WTC11 (cell line): Measurements from ENCODE around the gene IFNA5. TPM values are rescaled to one million over a fixed set of nuclear protein-coding genes. Genes with fewer than 3 reads are reported as not detected.

ENCODE experiments used
- ATAC-seq: fragments of 200-7000 bp; cut with Tn5 transposase; 2 replicates; pipeline ENCODE4 v1.10.0; 2021; ENCODE audit warnings: mild to moderate bottlenecking, moderate library complexity
- CTCF ChIA-PET: fragments of 300-600 bp; sonication (Branson Sonifier 250); formaldehyde crosslinking; loops from one replicate; lab custom pipeline; 2021; ENCODE audit warnings: antibody characterized with exemption; lab: Charles Lee
- POLR2A ChIA-PET: fragments of 350-600 bp; sonication (Branson Sonifier 250); formaldehyde crosslinking; loops from one replicate; lab custom pipeline; 2021; ENCODE audit warnings: antibody characterized with exemption; lab: Charles Lee
- DNase-seq: peaks from one replicate; pipeline ENCODE4 v3.0.0; 2021; ENCODE audit warnings: low spot score
- H3K27ac Mint-ChIP-seq: 2 replicates; pipeline ENCODE4 v1.8.0; 2021; ENCODE audit warnings: mixed read lengths
- H3K27me3 Mint-ChIP-seq: 2 replicates; pipeline ENCODE4 v1.8.0; 2021; ENCODE audit warnings: low read depth, mild to moderate bottlenecking, moderate library complexity, mixed read lengths
- H3K36me3 Mint-ChIP-seq: 2 replicates; pipeline ENCODE4 v1.8.0; 2021; ENCODE audit warnings: mixed read lengths
- H3K4me1 Mint-ChIP-seq: 2 replicates; pipeline ENCODE4 v1.8.0; 2022; ENCODE audit warnings: mixed read lengths
- H3K4me3 Mint-ChIP-seq: 2 replicates; pipeline ENCODE4 v1.8.0; 2021; ENCODE audit warnings: mild to moderate bottlenecking, moderate library complexity, mixed read lengths
- H3K9me3 Mint-ChIP-seq: 2 replicates; pipeline ENCODE4 v1.8.0; 2021; ENCODE audit warnings: mixed read lengths
- AR ChIP-seq: fragments of 250-450 bp; sonication (Bioruptor Pico); IDR thresholded peaks from 2 replicates; pipeline ENCODE4 v1.9.0; 2021; ENCODE audit warnings: mild to moderate bottlenecking
- CTCF ChIP-seq: fragments of 200-600 bp; IDR thresholded peaks from 2 replicates; pipeline ENCODE4 v1.8.0; 2022; ENCODE audit warnings: antibody characterized with exemption
- E2F4 ChIP-seq: sonication (generic); formaldehyde crosslinking; IDR thresholded peaks from 2 replicates; pipeline ENCODE4 v1.8.1; 2022; ENCODE audit warnings: low read depth, mild to moderate bottlenecking, moderate library complexity, missing genetic modification reagents, borderline replicate concordance
- E2F5 ChIP-seq: sonication (generic); formaldehyde crosslinking; IDR thresholded peaks from 2 replicates; pipeline ENCODE4 v1.8.1; 2022; ENCODE audit warnings: mild to moderate bottlenecking, moderate library complexity, missing genetic modification reagents
- ESRRA ChIP-seq: sonication (generic); formaldehyde crosslinking; IDR thresholded peaks from 2 replicates; pipeline ENCODE4 v1.8.1; 2022; ENCODE audit warnings: mild to moderate bottlenecking, missing genetic modification reagents, borderline replicate concordance
- FOXK1 ChIP-seq: sonication (generic); formaldehyde crosslinking; IDR thresholded peaks from 2 replicates; pipeline ENCODE4 v1.8.0; 2022; ENCODE audit warnings: mild to moderate bottlenecking, moderate library complexity, missing genetic modification reagents
- GRHL2 ChIP-seq: fragments of 250-450 bp; sonication (Bioruptor Pico); IDR thresholded peaks from 2 replicates; pipeline ENCODE4 v1.8.0; 2022; ENCODE audit warnings: mild to moderate bottlenecking, moderate library complexity; ENCODE audit not compliant: insufficient replicate concordance, severe bottlenecking
- HMGA2 ChIP-seq: fragments of 250-450 bp; sonication (Bioruptor Pico); IDR thresholded peaks from 2 replicates; pipeline ENCODE4 v1.4.0; 2021; ENCODE audit warnings: mild to moderate bottlenecking, moderate library complexity
- JUN ChIP-seq: sonication (generic); formaldehyde crosslinking; IDR thresholded peaks from 2 replicates; pipeline ENCODE4 v1.8.0; 2023; ENCODE audit warnings: mild to moderate bottlenecking, missing genetic modification reagents
- KAT7 ChIP-seq: sonication (generic); formaldehyde crosslinking; IDR thresholded peaks from 2 replicates; pipeline ENCODE4 v1.8.1; 2023; ENCODE audit warnings: missing genetic modification reagents, mild to moderate bottlenecking, borderline replicate concordance
- MAX ChIP-seq: sonication (generic); formaldehyde crosslinking; IDR thresholded peaks from 2 replicates; pipeline ENCODE4 v1.8.0; 2022; ENCODE audit warnings: mild to moderate bottlenecking, missing genetic modification reagents
- NR2C2 ChIP-seq: sonication (generic); formaldehyde crosslinking; IDR thresholded peaks from 2 replicates; pipeline ENCODE4 v1.8.0; 2022; ENCODE audit warnings: mild to moderate bottlenecking, missing genetic modification reagents
- NR3C1 ChIP-seq: sonication (generic); formaldehyde crosslinking; conservative IDR thresholded peaks from 2 replicates; pipeline ENCODE4 v1.8.1; 2023; ENCODE audit warnings: low read depth, mild to moderate bottlenecking, missing genetic modification reagents
- PRDM15 ChIP-seq: sonication (generic); formaldehyde crosslinking; IDR thresholded peaks from 2 replicates; pipeline ENCODE4 v1.8.0; 2022; ENCODE audit warnings: missing genetic modification reagents
- TEAD4 ChIP-seq: sonication (generic); formaldehyde crosslinking; IDR thresholded peaks from 2 replicates; pipeline ENCODE4 v1.8.0; 2022; ENCODE audit warnings: mild to moderate bottlenecking, missing genetic modification reagents
- ZBTB21 ChIP-seq: sonication (generic); formaldehyde crosslinking; IDR thresholded peaks from 2 replicates; pipeline ENCODE4 v1.8.1; 2023; ENCODE audit warnings: mild to moderate bottlenecking, missing genetic modification reagents, borderline replicate concordance
- ZNF121 ChIP-seq: sonication (generic); formaldehyde crosslinking; IDR thresholded peaks from 2 replicates; pipeline ENCODE4 v1.8.0; 2023; ENCODE audit warnings: missing genetic modification reagents
- ZNF219 ChIP-seq: sonication (generic); formaldehyde crosslinking; IDR thresholded peaks from 2 replicates; pipeline ENCODE4 v1.8.0; 2023; ENCODE audit warnings: missing genetic modification reagents, mild to moderate bottlenecking, borderline replicate concordance
- total RNA-seq: library from RNA; stranded (reverse); gene quantifications from 3 replicates; pipeline ENCODE4 v1.2.3, GENCODE V29; 2021

The IFNA5 gene
- total RNA-seq, 1 experiment from 2014 or later: not detected

- ChIA-PET POLR2A (no interaction called here), CTCF (interaction anchor here (1.6 kb wide), 1 partner anchor 113 kb away, joined by 3 read pairs; no protein-coding TSS in a partner anchor)
- H3K27ac Mint-ChIP-seq: no peak overlapping the region
- DNase-seq: no peak
- no peaks in the 10 kb centered on the region for H3K36me3 Mint-ChIP-seq
- TF ChIP-seq KAT7 (CRISPR knock-in tag) (no peak), ZNF219 (CRISPR knock-in tag) (no peak), JUN (CRISPR knock-in tag) (no peak), ZBTB21 (CRISPR knock-in tag) (no peak), E2F4 (CRISPR knock-in tag) (no peak), PRDM15 (CRISPR knock-in tag) (no peak), FOXK1 (no peak), CTCF (no peak), NR3C1 (CRISPR knock-in tag) (no peak), ESRRA (CRISPR knock-in tag) (no peak), AR (CRISPR knock-in tag) (no peak), GRHL2 (CRISPR knock-in tag) (no peak), ZNF121 (CRISPR knock-in tag) (no peak), TEAD4 (CRISPR knock-in tag) (no peak), E2F5 (CRISPR knock-in tag) (no peak), MAX (CRISPR knock-in tag) (no peak), NR2C2 (CRISPR knock-in tag) (no peak), HMGA2 (CRISPR knock-in tag) (no peak)
- no peak overlapping the region for H3K4me3 Mint-ChIP-seq
- H3K4me1 Mint-ChIP-seq: peaks cover 2% of the 10 kb centered on the region; the same call in 1 of the 2 replicates
- ATAC-seq: no peak
- H3K9me3 Mint-ChIP-seq: peaks cover 11% of the 10 kb centered on the region
- peaks cover 2% of the 10 kb centered on the region; the same call in 1 of the 2 replicates for H3K27me3 Mint-ChIP-seq
These were observed 43.4 kb upstream of the IFNA5 start for GRCh38 chr9:21348430-21348970.
